Measurements from ENCODE around the gene BCAS3.

BCAS3 gene

DNA sequence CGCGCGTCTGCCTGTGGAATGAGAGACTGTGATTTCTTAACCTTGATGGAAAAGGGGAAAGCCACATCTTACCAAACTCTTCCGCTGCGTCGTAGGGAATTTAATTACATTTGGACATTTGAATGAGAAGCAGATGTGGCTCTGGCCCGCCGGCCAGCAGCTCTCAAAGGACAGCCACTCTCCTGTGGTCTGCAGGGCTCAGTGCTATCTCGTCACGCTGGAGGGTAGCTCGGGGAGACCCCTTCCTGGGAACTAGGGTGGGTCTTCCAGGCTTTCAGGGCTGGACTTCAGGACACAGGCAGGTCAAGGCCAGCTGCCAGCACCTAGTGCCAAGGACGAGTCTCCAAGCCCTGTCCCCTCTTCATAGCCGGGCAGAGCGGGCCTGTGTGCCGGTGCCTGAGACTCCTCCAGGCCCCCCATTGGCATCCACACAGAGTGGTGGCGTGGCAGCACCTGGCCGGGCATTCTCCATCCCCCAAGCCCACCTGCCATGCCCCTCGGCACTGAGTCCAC is 706.1 kb downstream of the BCAS3 start:
- no peaks in the 10 kb centered on the region for H3K36me3 ChIP-seq (ENCODE audit: control insufficient read depth, insufficient read depth, low read length)
- no peak overlapping the region for H3K27ac ChIP-seq (ENCODE audit: insufficient read depth, low read depth, low read length, poor library complexity, severe bottlenecking)
- H3K27me3 ChIP-seq (ENCODE audit: control insufficient read depth, insufficient read depth, low read length, poor library complexity, severe bottlenecking) = no peaks in the 10 kb centered on the region
- H3K4me1 ChIP-seq (ENCODE audit: control insufficient read depth, insufficient read depth, low read length) = no peaks in the 10 kb centered on the region
- 94 to 97% methylated on average over 18 of the region's 18 CpGs for WGBS, 2 experiments
- no peaks in the 10 kb centered on the region for H3K9me3 ChIP-seq (ENCODE audit: control insufficient read depth, low read length)
- no peak overlapping the region for H3K4me3 ChIP-seq (ENCODE audit: insufficient read depth, low read depth, low read length)

GRCh38 chr17:61384354-61384691 is 706.7 kb downstream of the BCAS3 start:
- no peaks in the 10 kb centered on the region for H3K36me3 ChIP-seq (ENCODE audit: control insufficient read depth, insufficient read depth, low read length)
- no peak overlapping the region for H3K27ac ChIP-seq (ENCODE audit: insufficient read depth, low read depth, low read length, poor library complexity, severe bottlenecking)
- no peaks in the 10 kb centered on the region for H3K4me1 ChIP-seq (ENCODE audit: control insufficient read depth, insufficient read depth, low read length)
- no peaks in the 10 kb centered on the region for H3K9me3 ChIP-seq (ENCODE audit: control insufficient read depth, low read length)
- no peaks in the 10 kb centered on the region for H3K27me3 ChIP-seq (ENCODE audit: control insufficient read depth, insufficient read depth, low read length, poor library complexity, severe bottlenecking)
- no peak overlapping the region for H3K4me3 ChIP-seq (ENCODE audit: insufficient read depth, low read depth, low read length)
- WGBS, 2 experiments = 92 to 93% methylated on average over 8 of the region's 8 CpGs

GRCh38 chr17:61384692-61385576 is 707.3 kb downstream of the BCAS3 start:
- H3K4me3 ChIP-seq (ENCODE audit: insufficient read depth, low read depth, low read length) = no peak overlapping the region
- H3K4me1 ChIP-seq (ENCODE audit: control insufficient read depth, insufficient read depth, low read length) = no peaks in the 10 kb centered on the region
- 87% methylated on average over 13 of the region's 13 CpGs for WGBS, 2 experiments
- no peaks in the 10 kb centered on the region for H3K9me3 ChIP-seq (ENCODE audit: control insufficient read depth, low read length)
- H3K36me3 ChIP-seq (ENCODE audit: control insufficient read depth, insufficient read depth, low read length) = no peaks in the 10 kb centered on the region
- no peaks in the 10 kb centered on the region for H3K27me3 ChIP-seq (ENCODE audit: control insufficient read depth, insufficient read depth, low read length, poor library complexity, severe bottlenecking)
- H3K27ac ChIP-seq (ENCODE audit: insufficient read depth, low read depth, low read length, poor library complexity, severe bottlenecking) = no peak overlapping the region

DNA sequence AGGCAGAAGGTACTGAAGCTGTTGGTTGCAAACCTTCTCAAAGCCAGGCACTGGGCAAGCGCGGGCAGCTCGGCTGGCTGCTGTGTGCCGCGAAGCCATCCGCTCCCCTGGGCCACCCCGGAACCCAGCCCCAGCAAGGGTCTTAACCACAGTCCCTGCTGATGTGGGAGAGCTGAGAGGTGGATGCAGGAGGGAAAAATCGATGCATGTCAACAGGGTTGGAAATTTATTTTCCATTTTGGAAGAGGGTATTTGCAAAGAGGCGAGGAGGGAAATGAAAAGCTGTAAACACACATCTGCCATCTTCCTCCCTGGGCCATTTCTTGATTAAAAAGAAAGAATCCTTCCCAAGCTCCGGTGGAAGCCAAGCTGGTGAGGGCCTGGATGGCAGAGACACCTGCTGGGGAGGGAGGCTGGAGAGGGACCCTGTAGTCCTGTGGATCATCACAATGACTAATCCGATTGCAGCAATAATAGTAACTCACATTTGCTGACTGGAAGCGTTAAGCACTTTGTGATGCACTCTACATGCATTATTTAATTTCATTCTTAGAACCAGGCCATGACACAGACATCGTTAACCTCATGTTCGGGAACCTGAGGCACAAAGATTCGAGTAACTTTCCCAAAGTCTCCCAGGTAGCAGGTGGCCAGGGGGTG is 708.1 kb downstream of the BCAS3 start:
- 94% methylated on average over 15 of the region's 15 CpGs for WGBS, 2 experiments
- Histone ChIP-seq H3K4me3 (ENCODE audit: insufficient read depth, low read depth, low read length) (no peak overlapping the region), H3K9me3 (ENCODE audit: control insufficient read depth, low read length) (no peaks in the 10 kb centered on the region), H3K36me3 (ENCODE audit: control insufficient read depth, insufficient read depth, low read length) (no peaks in the 10 kb centered on the region), H3K27ac (ENCODE audit: insufficient read depth, low read depth, low read length, poor library complexity, severe bottlenecking) (no peak overlapping the region), H3K27me3 (ENCODE audit: control insufficient read depth, insufficient read depth, low read length, poor library complexity, severe bottlenecking) (no peaks in the 10 kb centered on the region), H3K4me1 (ENCODE audit: control insufficient read depth, insufficient read depth, low read length) (no peaks in the 10 kb centered on the region)

GRCh38 chr17:61386251-61386650 is 708.6 kb downstream of the BCAS3 start:
- H3K27ac ChIP-seq (ENCODE audit: insufficient read depth, low read depth, low read length, poor library complexity, severe bottlenecking) = no peak overlapping the region
- WGBS, 2 experiments = 88 to 89% methylated on average over 6 of the region's 6 CpGs

DNA sequence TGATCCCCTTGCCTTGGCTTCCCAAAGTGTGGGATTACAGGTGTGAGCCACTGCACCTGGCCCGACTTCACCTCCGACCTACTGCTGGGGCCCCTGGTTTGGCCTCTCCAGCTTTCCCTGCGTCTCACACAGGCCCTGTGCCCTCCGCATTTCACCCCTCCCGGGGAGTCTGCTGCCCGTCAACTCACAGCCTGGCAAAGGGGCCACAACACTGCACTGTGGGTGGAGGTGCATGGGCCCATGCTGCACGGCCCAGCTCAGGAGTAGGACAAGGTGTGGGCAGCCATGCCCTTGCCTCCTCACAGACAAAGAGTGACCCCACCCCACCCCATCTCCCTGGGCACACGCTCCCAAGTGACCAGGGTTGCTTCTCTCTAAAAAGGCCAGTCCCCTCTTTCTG is 709.4 kb downstream of the BCAS3 start:
- Histone ChIP-seq H3K27ac (ENCODE audit: insufficient read depth, low read depth, low read length, poor library complexity, severe bottlenecking) (no peak overlapping the region), H3K4me3 (ENCODE audit: insufficient read depth, low read depth, low read length) (no peak overlapping the region), H3K4me1 (ENCODE audit: control insufficient read depth, insufficient read depth, low read length) (no peaks in the 10 kb centered on the region), H3K9me3 (ENCODE audit: control insufficient read depth, low read length) (no peaks in the 10 kb centered on the region), H3K27me3 (ENCODE audit: control insufficient read depth, insufficient read depth, low read length, poor library complexity, severe bottlenecking) (no peaks in the 10 kb centered on the region), H3K36me3 (ENCODE audit: control insufficient read depth, insufficient read depth, low read length) (no peaks in the 10 kb centered on the region)
- 95 to 96% methylated on average over 8 of the region's 8 CpGs for WGBS, 2 experiments

More at GRCh38 chr17:61386251-61386650, 708.6 kb downstream of the BCAS3 start:
- no peaks in the 10 kb centered on the region for H3K27me3 ChIP-seq (ENCODE audit: control insufficient read depth, insufficient read depth, low read length, poor library complexity, severe bottlenecking)
- no peak overlapping the region for H3K4me3 ChIP-seq (ENCODE audit: insufficient read depth, low read depth, low read length)
- no peaks in the 10 kb centered on the region for H3K36me3 ChIP-seq (ENCODE audit: control insufficient read depth, insufficient read depth, low read length)
- H3K4me1 ChIP-seq (ENCODE audit: control insufficient read depth, insufficient read depth, low read length) = no peaks in the 10 kb centered on the region
- H3K9me3 ChIP-seq (ENCODE audit: control insufficient read depth, low read length) = no peaks in the 10 kb centered on the region

- Histone ChIP-seq H3K4me1 (ENCODE audit: control insufficient read depth, insufficient read depth, low read length) (no peaks in the 10 kb centered on the region), H3K27me3 (ENCODE audit: control insufficient read depth, insufficient read depth, low read length, poor library complexity, severe bottlenecking) (peaks cover 3% of the 10 kb centered on the region), H3K27ac (ENCODE audit: insufficient read depth, low read depth, low read length, poor library complexity, severe bottlenecking) (no peak overlapping the region), H3K9me3 (ENCODE audit: control insufficient read depth, low read length) (no peaks in the 10 kb centered on the region), H3K36me3 (ENCODE audit: control insufficient read depth, insufficient read depth, low read length) (no peaks in the 10 kb centered on the region), H3K4me3 (ENCODE audit: insufficient read depth, low read depth, low read length) (no peak overlapping the region)
- 95 to 96% methylated on average over 11 of the region's 11 CpGs for WGBS, 2 experiments
Measured at GRCh38 chr17:61387511-61388305, 710.1 kb downstream of the BCAS3 start.

DNA sequence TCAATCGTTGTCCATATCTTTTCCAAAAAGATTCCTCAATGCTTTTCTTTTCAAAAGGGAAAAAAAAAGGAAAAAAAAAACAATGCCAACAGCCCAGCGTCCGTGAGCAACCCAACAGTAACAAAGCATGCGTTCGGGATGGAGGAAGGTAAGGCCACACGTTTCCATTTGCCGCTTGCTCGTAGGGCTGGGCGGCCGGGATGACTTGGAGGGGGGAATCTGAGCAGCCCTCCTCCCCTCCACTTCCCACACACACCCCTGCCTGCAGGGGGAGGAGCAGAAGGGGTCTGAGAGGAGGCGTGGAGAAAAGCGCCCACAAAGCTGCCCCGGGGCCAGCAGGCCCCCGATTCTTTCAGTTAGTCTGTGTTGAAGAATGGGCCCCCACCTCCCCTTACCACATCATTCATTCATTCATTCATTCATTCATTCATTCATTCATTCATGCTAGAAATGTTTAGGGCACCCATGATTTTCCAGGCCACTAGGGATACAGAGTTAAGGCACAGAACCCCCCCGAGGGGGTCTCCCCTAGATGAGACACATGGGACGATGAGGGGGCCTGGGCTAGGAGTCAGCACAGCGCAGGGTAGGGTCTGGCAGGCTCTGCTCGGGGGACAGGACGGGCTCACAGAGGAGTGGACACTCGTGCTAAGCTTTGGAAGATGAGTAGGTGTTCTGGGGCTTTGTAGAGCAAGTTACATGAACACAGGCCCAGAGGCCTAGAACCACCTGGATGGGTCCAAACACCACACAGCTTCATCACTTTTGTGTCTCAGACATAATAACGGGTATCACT is 711.1 kb downstream of the BCAS3 start:
- WGBS, 2 experiments = 90 to 95% methylated on average over 17 to 21 of the region's 21 CpGs
- Histone ChIP-seq H3K36me3 (ENCODE audit: control insufficient read depth, insufficient read depth, low read length) (no peaks in the 10 kb centered on the region), H3K4me1 (ENCODE audit: control insufficient read depth, insufficient read depth, low read length) (peaks cover 5% of the 10 kb centered on the region), H3K9me3 (ENCODE audit: control insufficient read depth, low read length) (no peaks in the 10 kb centered on the region), H3K27ac (ENCODE audit: insufficient read depth, low read depth, low read length, poor library complexity, severe bottlenecking) (no peak overlapping the region), H3K27me3 (ENCODE audit: control insufficient read depth, insufficient read depth, low read length, poor library complexity, severe bottlenecking) (peaks cover 13% of the 10 kb centered on the region), H3K4me3 (ENCODE audit: insufficient read depth, low read depth, low read length) (no peak overlapping the region)

GRCh38 chr17:61389670-61390478 is 712.2 kb downstream of the BCAS3 start:
- no peak overlapping the region for H3K4me3 ChIP-seq (ENCODE audit: insufficient read depth, low read depth, low read length)
- peaks cover 7% of the 10 kb centered on the region for H3K4me1 ChIP-seq (ENCODE audit: control insufficient read depth, insufficient read depth, low read length)
- no peaks in the 10 kb centered on the region for H3K9me3 ChIP-seq (ENCODE audit: control insufficient read depth, low read length)
- no peak overlapping the region for H3K27ac ChIP-seq (ENCODE audit: insufficient read depth, low read depth, low read length, poor library complexity, severe bottlenecking)
- H3K27me3 ChIP-seq (ENCODE audit: control insufficient read depth, insufficient read depth, low read length, poor library complexity, severe bottlenecking) = peaks cover 24% of the 10 kb centered on the region
- H3K36me3 ChIP-seq (ENCODE audit: control insufficient read depth, insufficient read depth, low read length) = no peaks in the 10 kb centered on the region
- WGBS, 2 experiments = 32 to 34% methylated on average over 25 of the region's 25 CpGs
